Measurements from ENCODE around the gene SPDEF. TPM values are rescaled to one million over a fixed set of nuclear protein-coding genes. Genes with fewer than 3 reads are reported as not detected.

Gene SPDEF
- total RNA-seq, 2 donors from 2014 or later = not detected

DNA sequence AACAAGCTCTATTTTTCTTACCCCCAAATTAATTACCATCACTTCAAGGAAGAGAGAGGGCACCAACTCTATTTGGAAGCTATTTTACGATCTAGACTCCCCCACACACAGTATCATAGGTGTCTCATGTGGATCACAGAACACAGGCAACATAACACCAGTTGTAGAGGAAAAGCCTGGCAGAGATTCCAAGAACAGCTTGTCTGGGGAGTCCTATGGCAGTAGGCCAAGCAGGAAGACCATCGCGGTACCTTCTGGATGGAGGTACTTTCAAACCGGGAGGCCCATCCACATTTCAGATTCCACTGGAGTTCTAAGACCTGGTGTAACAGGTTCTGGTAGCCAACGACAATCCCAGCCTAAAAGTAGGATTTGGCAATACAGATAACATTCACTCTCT lies 37.6 kb upstream of the SPDEF start:
- Histone ChIP-seq H3K27me3 (replicated peaks; ENCODE audit: insufficient read depth) (no peaks in the 10 kb centered on the region), H3K36me3 (peaks cover 7% of the 10 kb centered on the region), H3K27ac (no peak overlapping the region), H3K4me1 (ENCODE audit: control insufficient read depth in 1 of 2, low read depth in 2 of 2) (peaks cover 10 to 36% of the 10 kb centered on the region in 2 donors), H3K4me3 (no peak overlapping the region), H3K9me3 (no peaks in the 10 kb centered on the region)
- ATAC-seq (ENCODE audit: insufficient number of reproducible peaks, low FRiP score, low read depth) (no peak), DNase-seq (ENCODE audit: low spot score) (no peak)
- TF ChIP-seq, protein P1, sequence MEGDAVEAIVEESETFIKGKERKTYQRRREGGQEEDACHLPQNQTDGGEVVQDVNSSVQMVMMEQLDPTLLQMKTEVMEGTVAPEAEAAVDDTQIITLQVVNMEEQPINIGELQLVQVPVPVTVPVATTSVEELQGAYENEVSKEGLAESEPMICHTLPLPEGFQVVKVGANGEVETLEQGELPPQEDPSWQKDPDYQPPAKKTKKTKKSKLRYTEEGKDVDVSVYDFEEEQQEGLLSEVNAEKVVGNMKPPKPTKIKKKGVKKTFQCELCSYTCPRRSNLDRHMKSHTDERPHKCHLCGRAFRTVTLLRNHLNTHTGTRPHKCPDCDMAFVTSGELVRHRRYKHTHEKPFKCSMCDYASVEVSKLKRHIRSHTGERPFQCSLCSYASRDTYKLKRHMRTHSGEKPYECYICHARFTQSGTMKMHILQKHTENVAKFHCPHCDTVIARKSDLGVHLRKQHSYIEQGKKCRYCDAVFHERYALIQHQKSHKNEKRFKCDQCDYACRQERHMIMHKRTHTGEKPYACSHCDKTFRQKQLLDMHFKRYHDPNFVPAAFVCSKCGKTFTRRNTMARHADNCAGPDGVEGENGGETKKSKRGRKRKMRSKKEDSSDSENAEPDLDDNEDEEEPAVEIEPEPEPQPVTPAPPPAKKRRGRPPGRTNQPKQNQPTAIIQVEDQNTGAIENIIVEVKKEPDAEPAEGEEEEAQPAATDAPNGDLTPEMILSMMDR (IDR thresholded peaks at IDR 0.05) = no peak

- H3K36me3 ChIP-seq = peaks cover 15% of the 10 kb centered on the region
- DNase-seq (ENCODE audit: low spot score) (no peak), ATAC-seq (ENCODE audit: insufficient number of reproducible peaks, low FRiP score, low read depth) (no peak)
- no peak overlapping the region for H3K4me3 ChIP-seq
- TF ChIP-seq, protein P1 (IDR thresholded peaks at IDR 0.05) = no peak
- no peak overlapping the region for H3K27ac ChIP-seq
- no peaks in the 10 kb centered on the region for H3K27me3 ChIP-seq (replicated peaks; ENCODE audit: insufficient read depth)
- H3K4me1 ChIP-seq (ENCODE audit: control insufficient read depth in 1 of 2, low read depth in 2 of 2) = peaks cover 1 to 22% of the 10 kb centered on the region in 2 donors
- no peaks in the 10 kb centered on the region for H3K9me3 ChIP-seq
Observed at GRCh38 chr6:34592208-34592952, 36.3 kb upstream of the SPDEF start.

DNA sequence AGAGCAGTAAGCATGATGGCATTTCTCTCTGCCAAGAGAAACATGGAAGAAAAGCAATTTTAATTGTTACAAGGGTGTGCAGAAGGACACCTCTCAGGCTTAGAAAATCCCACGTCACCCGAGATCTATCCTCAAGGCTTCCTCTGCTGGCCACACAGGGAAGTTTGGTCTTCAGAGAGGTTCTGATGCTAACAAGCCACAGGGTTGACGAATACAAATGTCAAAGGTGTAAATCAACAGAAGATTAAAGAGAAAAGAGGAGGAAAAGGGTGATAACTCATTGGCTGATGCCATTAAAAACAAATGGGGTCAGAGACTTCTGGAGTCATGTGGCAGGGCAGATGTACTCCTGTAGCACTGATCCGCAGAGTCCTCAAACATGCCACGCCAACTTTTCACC lies 33.6 kb upstream of the SPDEF start:
- Histone ChIP-seq H3K27ac (no peak overlapping the region), H3K9me3 (no peaks in the 10 kb centered on the region), H3K36me3 (peaks cover 15% of the 10 kb centered on the region), H3K27me3 (replicated peaks; ENCODE audit: insufficient read depth) (no peaks in the 10 kb centered on the region), H3K4me3 (no peak overlapping the region), H3K4me1 (ENCODE audit: control insufficient read depth in 1 of 2, low read depth in 2 of 2) (peaks cover 0 to 14% of the 10 kb centered on the region in 2 donors)
- DNase-seq (ENCODE audit: low spot score) = no peak
- TF ChIP-seq, protein P1 (IDR thresholded peaks at IDR 0.05) = no peak
- no peak for ATAC-seq (ENCODE audit: insufficient number of reproducible peaks, low FRiP score, low read depth)

GRCh38 chr6:34589140-34589539 lies 33.0 kb upstream of the SPDEF start:
- Histone ChIP-seq H3K36me3 (peaks cover 15% of the 10 kb centered on the region), H3K4me3 (no peak overlapping the region), H3K4me1 (ENCODE audit: control insufficient read depth in 1 of 2, low read depth in 2 of 2) (peaks cover 0 to 12% of the 10 kb centered on the region in 2 donors), H3K9me3 (no peaks in the 10 kb centered on the region), H3K27me3 (replicated peaks; ENCODE audit: insufficient read depth) (no peaks in the 10 kb centered on the region), H3K27ac (no peak overlapping the region)
- no peak for DNase-seq (ENCODE audit: low spot score)
- ATAC-seq (ENCODE audit: insufficient number of reproducible peaks, low FRiP score, low read depth) = no peak
- TF ChIP-seq, protein P1 (IDR thresholded peaks at IDR 0.05) = no peak

DNA sequence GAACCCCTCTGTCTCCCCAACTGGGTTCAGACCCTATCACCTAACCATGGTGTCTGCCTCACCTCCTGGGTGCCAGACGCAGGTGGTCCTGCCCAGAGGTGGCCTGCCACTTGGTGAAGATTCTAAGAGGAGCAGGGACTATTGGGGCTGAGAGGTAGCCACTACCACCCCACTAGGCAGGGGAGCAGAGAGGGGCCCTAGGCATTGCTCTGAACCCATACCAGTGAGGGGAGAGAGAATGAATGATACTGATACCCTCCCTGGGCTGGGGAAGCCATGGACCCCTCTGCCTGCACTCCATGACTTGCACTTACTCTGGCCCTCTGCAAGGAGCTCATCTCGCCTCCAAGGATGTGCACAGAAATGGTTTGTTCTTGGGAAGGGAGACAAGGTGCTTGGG lies 31.7 kb upstream of the SPDEF start:
- H3K4me1 ChIP-seq (ENCODE audit: control insufficient read depth in 1 of 2, low read depth in 2 of 2) = peaks cover 0 to 12% of the 10 kb centered on the region in 2 donors
- no peak overlapping the region for H3K4me3 ChIP-seq
- TF ChIP-seq, protein P1 (IDR thresholded peaks at IDR 0.05) = no peak
- no peaks in the 10 kb centered on the region for H3K9me3 ChIP-seq
- H3K27me3 ChIP-seq (replicated peaks; ENCODE audit: insufficient read depth) = no peaks in the 10 kb centered on the region
- ATAC-seq (ENCODE audit: insufficient number of reproducible peaks, low FRiP score, low read depth) (no peak), DNase-seq (ENCODE audit: low spot score) (no peak)
- peaks cover 15% of the 10 kb centered on the region for H3K36me3 ChIP-seq
- H3K27ac ChIP-seq = no peak overlapping the region

Data from thoracic aorta (tissue), 2 donors.